Uterus (tissue), 4 donors: ENCODE results near the gene ARFRP1. TPM values are rescaled to one million over a fixed set of nuclear protein-coding genes. Genes with fewer than 3 reads are reported as not detected.

ENCODE experiments used
- DNase-seq, 2 donors: peaks; one replicate each; pipeline ENCODE4 v3.0.0-alpha.2; 2019 to 2020
- H3K27ac ChIP-seq, 2 donors: fragments of 200-600 bp; sonication (generic); 1 replicate in 1 of 2; 2 replicates in 1 of 2; pipeline ENCODE4 v1.5.1; 2016 to 2018
- H3K27me3 ChIP-seq, 2 donors: fragments of 200-600 bp; sonication (generic); one replicate each; pipeline ENCODE4 v1.5.1; 2018 to 2019; ENCODE audit warnings: control low read depth in 1 of 2
- H3K36me3 ChIP-seq, 2 donors: fragments of 200-600 bp; sonication (generic); one replicate each; pipeline ENCODE4 v1.5.1; 2019; ENCODE audit warnings: control low read depth in 1 of 2
- H3K4me1 ChIP-seq, 2 donors: fragments of 200-600 bp; sonication (generic); one replicate each; pipeline ENCODE4 v1.5.1; 2018 to 2019; ENCODE audit warnings: control low read depth in 1 of 2
- H3K4me3 ChIP-seq, 2 donors: fragments of 200-600 bp; sonication (generic); 1 replicate in 1 of 2; 2 replicates in 1 of 2; pipeline ENCODE4 v1.5.1; 2018 to 2019; ENCODE audit warnings: mild to moderate bottlenecking in 1 of 2
- H3K9me3 ChIP-seq, 2 donors: fragments of 200-600 bp; sonication (generic); one replicate each; pipeline ENCODE4 v1.5.1; 2019; ENCODE audit warnings: control low read depth in 1 of 2
- CTCF ChIP-seq, 4 experiments: fragments of 200-600 bp in 2 of 4; fragments of 450-650 bp in 2 of 4; sonication (generic) in 2 of 4; IDR thresholded peaks; one replicate each; pipeline ENCODE4 v1.5.1; 2016 to 2019; ENCODE audit warnings: antibody characterized with exemption in 4 of 4, mild to moderate bottlenecking in 2 of 4, moderate library complexity in 1 of 4
- POLR2A ChIP-seq, 2 donors: fragments of 450-650 bp; IDR thresholded peaks; one replicate each; pipeline ENCODE4 v1.6.1; 2016; ENCODE audit warnings: antibody characterized with exemption in 2 of 2, mild to moderate bottlenecking in 1 of 2, moderate library complexity in 1 of 2
- intact Hi-C: fragments of 100-400 bp; cut with DNase I; formaldehyde crosslinking; loops from one replicate; pipeline ENCODE4 v1.15.1; 2023; ENCODE audit warnings: low total_unique reads
- total RNA-seq, 4 donors: library from RNA; depleted of rRNA in 3 of 4; stranded (reverse); fragments of >200 nt in 3 of 4; gene quantifications; one replicate each; pipeline versions ENCODE4 v1.1.0 to v1.2.4, GENCODE V29; 2014 to 2023
- donor health status: DM: yes; HTN: yes; CAD: no.

Gene ARFRP1
- total RNA-seq, 4 donors from 2014 or later, result 26.1 to 59.8 (median 33.5) TPM

GRCh38 chr20:63693083-63693732 lies 14.6 kb downstream of the ARFRP1 start:
- DNase-seq, result peak in 1 of 2 donors; percentile 16
- Histone ChIP-seq H3K27me3 (no peaks in the 10 kb centered on the region), H3K4me3 (no peak overlapping the region), H3K4me1 (peaks cover 0 to 8% of the 10 kb centered on the region in 2 donors), H3K9me3 (no peaks in the 10 kb centered on the region), H3K36me3 (no peaks in the 10 kb centered on the region), H3K27ac (no peak overlapping the region)
- no peak for TF ChIP-seq POLR2A (IDR thresholded peaks at IDR 0.05)
- no peak for TF ChIP-seq CTCF (IDR thresholded peaks at IDR 0.05)
- intact Hi-C loops, result no loop called here

GRCh38 chr20:63692436-63693082 lies 15.2 kb downstream of the ARFRP1 start:
- Histone ChIP-seq H3K27me3 (no peaks in the 10 kb centered on the region), H3K4me3 (no peak overlapping the region), H3K27ac (peak overlapping the region in 1 of 2 donors; percentile 3), H3K4me1 (peaks cover 0 to 8% of the 10 kb centered on the region in 2 donors), H3K36me3 (no peaks in the 10 kb centered on the region), H3K9me3 (no peaks in the 10 kb centered on the region)
- intact Hi-C loops, result no loop called here
- TF ChIP-seq CTCF (IDR thresholded peaks at IDR 0.05) (no peak), POLR2A (IDR thresholded peaks at IDR 0.05) (no peak)
- peak; percentile 18 to 23 for DNase-seq

DNA sequence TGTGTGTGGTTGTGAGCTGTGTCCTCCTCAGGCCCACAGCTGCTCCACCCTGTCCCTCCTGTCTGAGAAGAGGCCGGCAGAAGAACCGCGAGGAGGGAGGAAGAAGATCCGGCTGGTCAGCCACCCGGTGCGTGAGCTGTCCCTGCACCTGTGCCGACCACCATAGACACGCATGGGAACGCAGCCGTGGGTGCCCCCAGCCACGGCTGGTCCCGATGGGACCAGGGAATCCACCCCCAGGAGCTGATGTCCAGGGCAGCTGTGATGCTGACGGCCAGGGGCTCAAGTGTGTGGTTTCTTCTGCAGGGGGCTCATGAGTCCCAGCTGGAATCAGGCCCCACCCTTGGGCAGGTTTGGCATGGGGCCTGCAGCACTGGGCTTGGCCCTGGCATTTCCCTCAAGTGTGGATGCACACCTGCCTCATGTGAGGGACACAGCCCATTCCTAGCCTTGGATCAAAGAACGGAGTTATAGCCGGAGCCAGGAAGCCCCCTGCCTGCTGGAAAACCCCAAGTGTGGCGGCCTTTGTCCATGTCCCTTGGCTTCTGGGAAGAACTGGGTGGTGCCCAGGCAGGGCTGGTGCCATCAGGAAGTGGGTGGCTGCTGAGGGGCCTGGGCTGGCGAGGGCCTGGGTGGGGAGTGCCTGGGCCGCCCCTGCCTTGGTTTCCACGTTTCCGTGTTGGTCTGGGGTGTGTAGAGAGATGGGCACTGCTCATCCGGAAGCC lies 15.9 kb downstream of the ARFRP1 start:
- no peaks in the 10 kb centered on the region for H3K27me3 ChIP-seq
- intact Hi-C loops, result no loop called here
- peaks cover 0 to 10% of the 10 kb centered on the region in 2 donors for H3K4me1 ChIP-seq
- H3K9me3 ChIP-seq, result no peaks in the 10 kb centered on the region
- H3K36me3 ChIP-seq, result no peaks in the 10 kb centered on the region
- H3K4me3 ChIP-seq, result no peak overlapping the region
- DNase-seq, result no peak
- TF ChIP-seq POLR2A (IDR thresholded peaks at IDR 0.05), result no peak
- no peak for TF ChIP-seq CTCF (IDR thresholded peaks at IDR 0.05)
- peak overlapping the region in 1 of 2 donors; percentile 3 for H3K27ac ChIP-seq

DNA sequence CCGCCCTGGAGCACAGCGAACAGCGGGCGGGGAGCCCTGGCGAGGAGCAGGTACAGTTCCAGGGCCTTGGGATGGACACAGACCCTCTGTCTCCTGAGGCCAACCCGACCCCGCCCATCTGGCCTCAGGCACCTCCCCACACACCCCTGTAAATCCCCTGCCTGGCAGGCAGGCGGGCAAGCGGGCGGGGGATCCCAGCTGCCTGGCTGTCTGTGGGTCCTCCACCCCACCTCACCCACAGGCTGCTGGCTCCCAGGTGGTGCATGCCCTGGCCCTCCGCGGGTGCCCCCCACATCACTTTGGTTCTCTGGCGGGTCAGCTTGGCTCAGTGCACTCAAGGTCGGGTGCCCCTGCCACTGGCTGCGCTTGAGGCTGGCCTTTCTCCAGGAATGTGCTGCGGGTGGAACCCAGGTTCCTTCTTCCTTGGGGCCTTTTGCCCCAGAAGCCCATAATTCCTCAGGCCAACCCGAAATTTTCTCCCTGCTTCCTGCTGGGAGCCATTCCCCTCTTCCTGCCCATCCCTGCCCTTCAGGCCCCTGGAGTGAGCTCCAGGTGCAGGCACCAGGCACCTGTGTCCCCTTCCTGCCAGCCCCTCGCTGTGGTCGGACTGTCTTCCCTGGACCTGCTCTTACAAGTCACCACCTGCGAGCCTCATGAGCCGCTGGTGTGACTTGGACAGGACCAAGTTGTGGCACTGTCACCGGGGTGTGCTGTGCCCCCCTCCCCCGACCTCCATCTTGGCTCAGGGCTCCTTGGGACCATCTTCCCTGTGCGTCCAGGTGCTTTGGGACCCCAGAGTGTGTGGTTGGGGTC lies 16.7 kb downstream of the ARFRP1 start:
- intact Hi-C loops, result no loop called here
- DNase-seq, result no peak
- no peaks in the 10 kb centered on the region for H3K27me3 ChIP-seq
- no peaks in the 10 kb centered on the region for H3K9me3 ChIP-seq
- H3K36me3 ChIP-seq, result no peaks in the 10 kb centered on the region
- no peak overlapping the region for H3K27ac ChIP-seq
- TF ChIP-seq CTCF (IDR thresholded peaks at IDR 0.05) (no peak), POLR2A (IDR thresholded peaks at IDR 0.05) (no peak)
- peaks cover 0 to 13% of the 10 kb centered on the region in 2 donors for H3K4me1 ChIP-seq
- H3K4me3 ChIP-seq, result no peak overlapping the region
